ENCODE measurements around the gene MXD1. TPM values are rescaled to one million over a fixed set of nuclear protein-coding genes. Genes with fewer than 3 reads are reported as not detected.

The MXD1 gene
- total and polyA plus RNA-seq, 2 experiments from 2014 or later: 1.8 to 3.9 TPM

- H3F3A ChIP-seq (replicated peaks; ENCODE audit: low read depth): no peaks in the 10 kb centered on the region
- H3K79me2 ChIP-seq (replicated peaks; ENCODE audit: insufficient read depth): no peaks in the 10 kb centered on the region
- TF ChIP-seq ZNF114 (CRISPR knock-in tag; IDR thresholded peaks at IDR 0.05) (no peak), ZNF331 (CRISPR knock-in tag; IDR thresholded peaks at IDR 0.05; ENCODE audit: low read depth) (no peak), STAT1 (IDR thresholded peaks at IDR 0.05; ENCODE audit: unreplicated experiment) (no peak), EZH2 (IDR thresholded peaks at IDR 0.05; ENCODE audit: low read depth, unreplicated experiment) (no peak), POLR2AphosphoS5 (IDR thresholded peaks at IDR 0.05; ENCODE audit: low read depth) (no peak), JUNB (IDR thresholded peaks at IDR 0.05; ENCODE audit: unreplicated experiment) (no peak), EZH2phosphoT487 (IDR thresholded peaks at IDR 0.05; ENCODE audit: unreplicated experiment) (no peak), NANOG (IDR thresholded peaks at IDR 0.05; ENCODE audit: borderline replicate concordance) (no peak), REST (IDR thresholded peaks at IDR 0.05; ENCODE audit: unreplicated experiment) (no peak), ETS1 (IDR thresholded peaks at IDR 0.05) (no peak)
- TF ChIP-seq, protein P1, sequence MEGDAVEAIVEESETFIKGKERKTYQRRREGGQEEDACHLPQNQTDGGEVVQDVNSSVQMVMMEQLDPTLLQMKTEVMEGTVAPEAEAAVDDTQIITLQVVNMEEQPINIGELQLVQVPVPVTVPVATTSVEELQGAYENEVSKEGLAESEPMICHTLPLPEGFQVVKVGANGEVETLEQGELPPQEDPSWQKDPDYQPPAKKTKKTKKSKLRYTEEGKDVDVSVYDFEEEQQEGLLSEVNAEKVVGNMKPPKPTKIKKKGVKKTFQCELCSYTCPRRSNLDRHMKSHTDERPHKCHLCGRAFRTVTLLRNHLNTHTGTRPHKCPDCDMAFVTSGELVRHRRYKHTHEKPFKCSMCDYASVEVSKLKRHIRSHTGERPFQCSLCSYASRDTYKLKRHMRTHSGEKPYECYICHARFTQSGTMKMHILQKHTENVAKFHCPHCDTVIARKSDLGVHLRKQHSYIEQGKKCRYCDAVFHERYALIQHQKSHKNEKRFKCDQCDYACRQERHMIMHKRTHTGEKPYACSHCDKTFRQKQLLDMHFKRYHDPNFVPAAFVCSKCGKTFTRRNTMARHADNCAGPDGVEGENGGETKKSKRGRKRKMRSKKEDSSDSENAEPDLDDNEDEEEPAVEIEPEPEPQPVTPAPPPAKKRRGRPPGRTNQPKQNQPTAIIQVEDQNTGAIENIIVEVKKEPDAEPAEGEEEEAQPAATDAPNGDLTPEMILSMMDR (conservative IDR thresholded peaks at IDR 0.05; ENCODE audit: low read depth in 2 of 2): no peak
- TF ChIP-seq, protein P2, sequence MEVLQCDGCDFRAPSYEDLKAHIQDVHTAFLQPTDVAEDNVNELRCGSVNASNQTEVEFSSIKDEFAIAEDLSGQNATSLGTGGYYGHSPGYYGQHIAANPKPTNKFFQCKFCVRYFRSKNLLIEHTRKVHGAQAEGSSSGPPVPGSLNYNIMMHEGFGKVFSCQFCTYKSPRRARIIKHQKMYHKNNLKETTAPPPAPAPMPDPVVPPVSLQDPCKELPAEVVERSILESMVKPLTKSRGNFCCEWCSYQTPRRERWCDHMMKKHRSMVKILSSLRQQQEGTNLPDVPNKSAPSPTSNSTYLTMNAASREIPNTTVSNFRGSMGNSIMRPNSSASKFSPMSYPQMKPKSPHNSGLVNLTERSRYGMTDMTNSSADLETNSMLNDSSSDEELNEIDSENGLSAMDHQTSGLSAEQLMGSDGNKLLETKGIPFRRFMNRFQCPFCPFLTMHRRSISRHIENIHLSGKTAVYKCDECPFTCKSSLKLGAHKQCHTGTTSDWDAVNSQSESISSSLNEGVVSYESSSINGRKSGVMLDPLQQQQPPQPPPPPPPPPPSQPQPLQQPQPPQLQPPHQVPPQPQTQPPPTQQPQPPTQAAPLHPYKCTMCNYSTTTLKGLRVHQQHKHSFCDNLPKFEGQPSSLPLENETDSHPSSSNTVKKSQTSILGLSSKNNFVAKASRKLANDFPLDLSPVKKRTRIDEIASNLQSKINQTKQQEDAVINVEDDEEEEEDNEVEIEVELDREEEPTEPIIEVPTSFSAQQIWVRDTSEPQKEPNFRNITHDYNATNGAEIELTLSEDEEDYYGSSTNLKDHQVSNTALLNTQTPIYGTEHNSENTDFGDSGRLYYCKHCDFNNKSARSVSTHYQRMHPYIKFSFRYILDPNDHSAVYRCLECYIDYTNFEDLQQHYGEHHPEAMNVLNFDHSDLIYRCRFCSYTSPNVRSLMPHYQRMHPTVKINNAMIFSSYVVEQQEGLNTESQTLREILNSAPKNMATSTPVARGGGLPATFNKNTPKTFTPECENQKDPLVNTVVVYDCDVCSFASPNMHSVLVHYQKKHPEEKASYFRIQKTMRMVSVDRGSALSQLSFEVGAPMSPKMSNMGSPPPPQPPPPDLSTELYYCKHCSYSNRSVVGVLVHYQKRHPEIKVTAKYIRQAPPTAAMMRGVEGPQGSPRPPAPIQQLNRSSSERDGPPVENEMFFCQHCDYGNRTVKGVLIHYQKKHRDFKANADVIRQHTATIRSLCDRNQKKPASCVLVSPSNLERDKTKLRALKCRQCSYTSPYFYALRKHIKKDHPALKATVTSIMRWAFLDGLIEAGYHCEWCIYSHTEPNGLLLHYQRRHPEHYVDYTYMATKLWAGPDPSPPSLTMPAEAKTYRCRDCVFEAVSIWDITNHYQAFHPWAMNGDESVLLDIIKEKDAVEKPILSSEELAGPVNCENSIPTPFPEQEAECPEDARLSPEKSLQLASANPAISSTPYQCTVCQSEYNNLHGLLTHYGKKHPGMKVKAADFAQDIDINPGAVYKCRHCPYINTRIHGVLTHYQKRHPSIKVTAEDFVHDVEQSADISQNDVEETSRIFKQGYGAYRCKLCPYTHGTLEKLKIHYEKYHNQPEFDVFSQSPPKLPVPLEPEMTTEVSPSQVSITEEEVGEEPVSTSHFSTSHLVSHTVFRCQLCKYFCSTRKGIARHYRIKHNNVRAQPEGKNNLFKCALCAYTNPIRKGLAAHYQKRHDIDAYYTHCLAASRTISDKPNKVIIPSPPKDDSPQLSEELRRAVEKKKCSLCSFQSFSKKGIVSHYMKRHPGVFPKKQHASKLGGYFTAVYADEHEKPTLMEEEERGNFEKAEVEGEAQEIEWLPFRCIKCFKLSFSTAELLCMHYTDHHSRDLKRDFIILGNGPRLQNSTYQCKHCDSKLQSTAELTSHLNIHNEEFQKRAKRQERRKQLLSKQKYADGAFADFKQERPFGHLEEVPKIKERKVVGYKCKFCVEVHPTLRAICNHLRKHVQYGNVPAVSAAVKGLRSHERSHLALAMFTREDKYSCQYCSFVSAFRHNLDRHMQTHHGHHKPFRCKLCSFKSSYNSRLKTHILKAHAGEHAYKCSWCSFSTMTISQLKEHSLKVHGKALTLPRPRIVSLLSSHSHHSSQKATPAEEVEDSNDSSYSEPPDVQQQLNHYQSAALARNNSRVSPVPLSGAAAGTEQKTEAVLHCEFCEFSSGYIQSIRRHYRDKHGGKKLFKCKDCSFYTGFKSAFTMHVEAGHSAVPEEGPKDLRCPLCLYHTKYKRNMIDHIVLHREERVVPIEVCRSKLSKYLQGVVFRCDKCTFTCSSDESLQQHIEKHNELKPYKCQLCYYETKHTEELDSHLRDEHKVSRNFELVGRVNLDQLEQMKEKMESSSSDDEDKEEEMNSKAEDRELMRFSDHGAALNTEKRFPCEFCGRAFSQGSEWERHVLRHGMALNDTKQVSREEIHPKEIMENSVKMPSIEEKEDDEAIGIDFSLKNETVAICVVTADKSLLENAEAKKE (CRISPR knock-in tag; IDR thresholded peaks at IDR 0.05): no peak
- H3K36me3 ChIP-seq (ENCODE audit: insufficient read depth): no peaks in the 10 kb centered on the region
- H3K27ac ChIP-seq (ENCODE audit: low read depth): no peak overlapping the region
- H3K27me3 ChIP-seq (ENCODE audit: insufficient read depth): no peaks in the 10 kb centered on the region
- no peak overlapping the region for H3K4me3 ChIP-seq
- Mint-ChIP-seq H3K9me3 (no peaks in the 10 kb centered on the region), H3K27ac (no peak overlapping the region), H3K27me3 (ENCODE audit: insufficient read depth, low read depth, poor library complexity) (peaks cover 3% of the 10 kb centered on the region), H3K36me3 (ENCODE audit: low read depth) (no peaks in the 10 kb centered on the region; the same call in 2 of the 3 replicates), H3K4me1 (peaks cover 11% of the 10 kb centered on the region), H3K4me3 (no peak overlapping the region)
- no peak overlapping the region for H2AFZ ChIP-seq
- no peak overlapping the region for H3K4me2 ChIP-seq
- H3K4me1 ChIP-seq (ENCODE audit: insufficient read depth): no peaks in the 10 kb centered on the region
- 0 out of 2 replicates have a peak, but pooled peaks cover 3% of the 10 kb centered on the region for H3K9me2 ChIP-seq (ENCODE audit: insufficient read depth)
- no peak for DNase-seq (ENCODE audit: low spot score)
- ATAC-seq: no peak; the same call in 2 of the 3 replicates
- H4K20me1 ChIP-seq (replicated peaks; ENCODE audit: insufficient read depth): no peaks in the 10 kb centered on the region
These were observed 62.3 kb downstream of the MXD1 start for GRCh38 chr2:69977186-69977585.

Measured in GM23338 (cell line).